Measurements from ENCODE around the gene MTAP.

DNA sequence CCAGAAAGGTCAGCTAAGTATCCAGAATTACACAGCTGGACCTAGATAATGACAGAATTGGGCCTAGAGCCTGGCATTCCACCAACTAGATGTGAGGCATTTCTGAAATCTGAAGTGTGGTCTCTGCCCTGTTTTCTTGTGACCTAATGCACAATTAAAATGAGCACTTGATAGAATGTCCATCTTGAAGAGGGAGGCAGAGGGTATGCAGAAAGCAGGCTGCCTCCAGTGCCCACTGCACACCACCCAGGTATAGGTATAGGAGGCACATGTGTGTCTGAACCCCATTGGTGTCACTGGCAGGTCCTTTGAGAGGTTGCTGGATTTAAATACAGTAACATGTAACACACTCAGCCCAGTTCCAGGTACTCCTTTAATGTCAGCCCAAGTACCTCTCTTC lies 2.4 kb downstream of the MTAP start:
- TF ChIP-seq, protein P1, sequence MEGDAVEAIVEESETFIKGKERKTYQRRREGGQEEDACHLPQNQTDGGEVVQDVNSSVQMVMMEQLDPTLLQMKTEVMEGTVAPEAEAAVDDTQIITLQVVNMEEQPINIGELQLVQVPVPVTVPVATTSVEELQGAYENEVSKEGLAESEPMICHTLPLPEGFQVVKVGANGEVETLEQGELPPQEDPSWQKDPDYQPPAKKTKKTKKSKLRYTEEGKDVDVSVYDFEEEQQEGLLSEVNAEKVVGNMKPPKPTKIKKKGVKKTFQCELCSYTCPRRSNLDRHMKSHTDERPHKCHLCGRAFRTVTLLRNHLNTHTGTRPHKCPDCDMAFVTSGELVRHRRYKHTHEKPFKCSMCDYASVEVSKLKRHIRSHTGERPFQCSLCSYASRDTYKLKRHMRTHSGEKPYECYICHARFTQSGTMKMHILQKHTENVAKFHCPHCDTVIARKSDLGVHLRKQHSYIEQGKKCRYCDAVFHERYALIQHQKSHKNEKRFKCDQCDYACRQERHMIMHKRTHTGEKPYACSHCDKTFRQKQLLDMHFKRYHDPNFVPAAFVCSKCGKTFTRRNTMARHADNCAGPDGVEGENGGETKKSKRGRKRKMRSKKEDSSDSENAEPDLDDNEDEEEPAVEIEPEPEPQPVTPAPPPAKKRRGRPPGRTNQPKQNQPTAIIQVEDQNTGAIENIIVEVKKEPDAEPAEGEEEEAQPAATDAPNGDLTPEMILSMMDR (IDR thresholded peaks at IDR 0.05) = no peak
- TF ChIP-seq POLR2A (IDR thresholded peaks at IDR 0.05) = no peak
